ENCODE measurements around the gene MLLT6.

Gene MLLT6

DNA sequence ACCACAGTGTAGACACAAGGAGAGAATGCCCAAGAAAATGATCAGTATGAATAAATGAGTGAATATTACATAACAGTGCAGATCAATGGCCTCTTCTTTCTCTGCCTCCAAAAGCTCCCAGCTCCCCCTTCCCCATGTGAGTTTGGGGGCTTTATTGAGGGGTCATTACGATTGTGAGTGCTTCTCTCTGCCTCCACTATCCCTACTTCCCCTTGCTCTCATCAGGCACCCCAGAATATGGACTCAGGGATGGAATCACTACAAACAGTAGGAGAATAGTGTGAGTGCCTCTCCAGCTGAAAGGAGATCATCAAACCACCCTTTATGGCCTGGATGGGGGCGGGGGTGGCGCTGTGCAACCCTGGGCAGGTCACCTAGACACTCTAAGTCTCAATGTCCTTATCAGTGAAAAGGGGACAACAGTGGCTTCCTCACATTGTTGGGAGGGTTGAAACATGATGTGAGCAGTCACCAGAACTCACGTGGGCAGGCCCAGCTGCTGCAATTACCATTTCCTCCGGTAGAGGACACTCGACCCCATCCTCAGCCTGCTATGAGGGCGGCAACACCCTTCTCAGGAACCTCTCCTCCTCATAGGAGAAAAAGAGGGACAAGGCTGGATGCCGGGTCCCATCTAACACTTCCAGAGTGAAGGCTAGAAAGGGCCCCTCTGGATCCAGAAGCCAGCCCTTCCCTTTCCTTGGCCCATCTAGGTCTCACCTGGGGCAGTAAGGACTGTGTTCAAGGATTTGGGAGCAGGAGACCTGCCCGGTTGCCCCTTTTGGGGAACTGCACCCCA lies 28.2 kb upstream of the MLLT6 start:
- DNase-seq, result peak; percentile 69

GRCh38 chr17:38677819-38678218 lies 27.3 kb upstream of the MLLT6 start:
- DNase-seq, result no peak

- no peak for DNase-seq
Observed at GRCh38 chr17:38681096-38681495, 24.0 kb upstream of the MLLT6 start.

- no peak for DNase-seq
Observed at GRCh38 chr17:38685491-38685890, 19.6 kb upstream of the MLLT6 start.

GRCh38 chr17:38687286-38687685 lies 17.8 kb upstream of the MLLT6 start:
- DNase-seq, result no peak

DNA sequence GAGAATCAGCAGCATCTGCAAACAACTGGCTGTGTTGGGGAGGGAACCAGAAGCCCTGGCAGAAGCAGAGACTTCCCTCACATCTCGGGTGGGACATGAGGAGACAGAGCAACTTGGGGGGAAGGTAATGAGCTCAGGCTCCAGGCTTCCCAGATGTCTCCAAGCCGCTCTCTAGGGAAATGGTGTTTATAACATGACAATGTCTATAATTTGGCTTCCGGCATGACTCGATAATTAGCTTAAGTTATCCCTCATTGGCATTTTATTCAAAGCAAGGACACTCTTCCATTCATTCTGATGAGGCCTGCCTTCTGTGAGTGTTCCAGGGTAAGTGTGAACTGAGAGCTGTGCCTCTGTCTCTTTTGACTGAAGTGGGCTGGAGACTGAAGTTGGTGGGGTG lies 14.7 kb upstream of the MLLT6 start:
- no peak for DNase-seq

GRCh38 chr17:38691154-38691553 lies 13.9 kb upstream of the MLLT6 start:
- no peak for DNase-seq

DNA sequence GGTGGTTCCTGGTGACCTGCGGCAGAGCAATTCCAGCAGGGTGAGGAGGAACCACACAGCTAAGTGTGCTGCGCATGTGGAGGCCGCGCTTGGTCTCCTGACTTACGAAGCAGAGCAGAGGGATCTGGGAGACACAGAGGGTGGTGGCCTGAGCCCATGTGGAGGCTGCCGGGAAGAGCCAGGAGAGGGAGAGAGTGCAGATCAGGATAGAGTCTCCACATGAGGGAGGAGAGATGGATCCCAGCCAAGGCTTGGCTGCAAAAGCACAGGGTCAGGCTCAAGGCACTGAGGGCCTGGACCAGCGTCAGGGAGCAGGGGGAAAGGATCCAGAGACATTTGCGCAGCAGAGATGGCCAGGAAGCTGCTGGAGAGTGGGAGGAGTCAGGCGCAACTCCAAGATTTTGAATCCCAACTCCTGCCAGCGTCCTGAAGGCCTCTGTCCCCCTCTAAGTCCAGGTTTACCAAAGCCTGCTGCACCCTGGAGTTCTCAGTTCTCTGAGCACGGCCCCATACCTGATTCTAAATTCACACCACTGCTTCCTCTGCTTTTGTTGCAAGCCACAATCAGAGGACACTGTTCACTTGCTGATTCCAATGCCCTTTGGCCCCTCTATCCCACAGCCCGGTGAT lies 11.3 kb upstream of the MLLT6 start:
- DNase-seq, result no peak

GRCh38 chr17:38697061-38697820 lies 7.8 kb upstream of the MLLT6 start:
- DNase-seq, result no peak

- no peak for DNase-seq
Observed at GRCh38 chr17:38698760-38699159, 6.3 kb upstream of the MLLT6 start.

- DNase-seq, result peak; percentile 64
Observed at GRCh38 chr17:38701504-38702165, 3.4 kb upstream of the MLLT6 start.

DNA sequence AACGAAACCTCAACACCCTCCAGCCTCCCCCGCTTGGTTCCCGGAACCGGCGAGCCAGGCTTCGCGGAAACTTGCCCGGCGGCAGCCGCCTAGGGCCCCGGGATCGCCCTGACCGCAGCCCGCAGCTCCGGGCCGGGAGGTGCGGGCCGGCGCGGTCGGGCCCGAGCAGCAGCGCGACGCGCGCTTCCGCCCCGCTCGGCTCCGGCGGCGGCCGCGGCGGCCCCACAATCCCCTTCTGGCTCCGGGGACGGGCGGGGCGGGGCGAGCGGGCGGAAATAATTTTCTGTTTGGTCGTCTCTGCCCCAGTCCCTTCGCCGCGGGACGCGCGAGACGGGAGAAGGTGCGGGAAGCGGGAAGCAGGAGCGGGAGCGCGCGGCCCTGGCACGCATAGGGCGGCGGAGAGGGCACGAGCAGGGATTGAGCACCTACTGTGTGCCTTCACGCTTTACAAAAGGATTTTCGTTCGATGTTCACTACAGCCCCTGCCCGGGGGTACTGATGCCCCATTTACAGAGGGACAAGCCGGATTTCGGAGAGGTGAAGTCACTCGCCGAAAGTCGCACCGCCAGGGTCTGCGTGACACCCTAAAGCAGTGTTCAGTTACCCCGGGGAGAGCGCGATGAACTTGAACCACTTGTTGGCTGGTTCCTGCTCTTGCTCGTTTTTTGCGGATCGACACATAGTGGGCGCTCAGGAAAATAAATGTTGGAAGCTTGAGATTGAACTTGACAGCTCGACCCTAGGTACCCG lies 2.7 kb upstream of the MLLT6 start:
- peak; percentile 86 for DNase-seq

DNA sequence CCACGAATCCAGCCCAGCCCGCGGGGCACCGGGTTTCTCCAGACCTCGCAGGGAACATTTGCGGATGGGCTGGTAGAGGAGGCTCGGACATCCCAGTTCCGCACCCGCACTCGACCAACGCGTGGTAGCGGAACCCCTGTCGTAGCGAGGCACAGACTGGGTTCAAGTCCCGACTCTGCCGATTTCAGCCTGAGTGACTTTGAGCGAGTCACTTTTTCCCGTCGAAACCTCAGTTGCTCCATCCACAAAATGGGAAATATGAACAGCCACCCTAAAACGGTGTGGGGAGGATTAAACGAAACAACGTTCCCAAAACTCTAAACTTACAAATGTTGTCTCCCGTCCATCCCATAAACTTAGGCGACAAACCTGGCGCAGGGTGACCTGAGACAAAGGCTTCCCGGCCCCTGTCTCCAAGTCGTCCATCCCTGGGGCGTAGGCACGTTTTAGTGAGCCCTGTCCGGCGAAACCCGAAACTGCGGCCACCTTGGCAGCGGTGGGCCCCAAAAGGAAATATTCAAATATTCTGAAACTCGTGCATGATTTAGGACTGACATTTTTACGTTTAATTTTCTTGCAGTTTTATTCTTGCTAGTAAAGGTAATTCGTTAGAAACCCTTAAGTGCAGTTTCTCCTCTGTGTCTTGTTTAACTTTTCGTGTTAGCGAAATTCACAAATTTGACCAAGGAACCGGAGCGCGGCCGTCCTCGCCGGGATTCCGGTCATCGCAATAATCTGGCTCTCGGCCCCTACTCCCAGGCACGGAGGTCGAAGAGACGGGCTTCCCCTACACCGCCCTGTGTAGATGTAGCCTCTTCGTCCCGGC lies 1.9 kb upstream of the MLLT6 start:
- DNase-seq, result peak; percentile 30

- peak; percentile 99 for DNase-seq
Observed at GRCh38 chr17:38703742-38704605, 1.1 kb upstream of the MLLT6 start.

- DNase-seq, result no peak
Observed at GRCh38 chr17:38705523-38705802, 390 bp downstream of the MLLT6 start.

GRCh38 chr17:38705803-38706504 lies 881 bp downstream of the MLLT6 start:
- peak; percentile 63 for DNase-seq

DNA sequence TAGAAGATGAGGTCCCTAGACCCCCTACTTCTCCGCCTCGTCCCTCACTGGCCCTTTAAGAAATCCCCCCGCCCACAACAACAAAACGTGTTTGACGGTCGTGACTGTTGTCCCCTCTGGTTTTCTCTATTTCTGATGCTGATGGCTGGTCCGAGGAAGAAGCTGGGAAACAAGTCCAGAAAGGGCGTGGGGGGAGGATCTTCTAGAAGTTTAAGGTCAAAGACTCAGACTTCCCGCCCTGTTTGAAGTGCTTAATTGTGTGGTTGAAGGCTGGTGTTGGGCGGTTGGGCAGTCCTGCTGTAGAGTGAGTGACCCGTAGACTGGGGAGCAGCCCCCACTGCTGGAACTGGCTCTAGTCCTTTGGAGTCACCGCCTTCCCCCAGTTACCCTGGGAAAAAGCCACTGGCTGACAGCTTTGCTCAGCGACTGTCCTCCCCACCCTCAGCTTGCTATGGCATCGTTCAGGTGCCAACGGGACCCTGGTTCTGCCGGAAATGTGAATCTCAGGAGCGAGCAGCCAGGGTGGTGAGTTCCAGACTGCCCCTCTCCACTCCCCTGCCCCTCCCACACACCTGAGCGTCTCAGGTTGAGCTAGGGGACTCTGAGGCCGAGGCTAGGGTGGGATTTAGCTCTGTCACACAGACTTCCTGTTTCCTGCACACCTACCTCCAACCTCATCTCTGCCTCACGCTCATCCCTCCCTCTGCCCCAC lies 1.6 kb downstream of the MLLT6 start:
- no peak for DNase-seq

- DNase-seq, result no peak
Observed at GRCh38 chr17:38707678-38708351, 2.7 kb downstream of the MLLT6 start.

Data from NCI-H146 (cell line).